Measurements from ENCODE around the gene SZT2.

- TF ChIP-seq ZC3H10 (CRISPR knock-in tag; IDR thresholded peaks at IDR 0.05), result no peak
- TF ChIP-seq BACH2 (CRISPR knock-in tag; IDR thresholded peaks at IDR 0.05; ENCODE audit: borderline replicate concordance), result no peak
- TF ChIP-seq ZNF70 (CRISPR knock-in tag; IDR thresholded peaks at IDR 0.05), result no peak
- no peak for TF ChIP-seq RARB (CRISPR knock-in tag; IDR thresholded peaks at IDR 0.05)
These were observed 55.1 kb downstream of the SZT2 start for GRCh38 chr1:43444836-43445235.
